Measurements from ENCODE around the gene TKT.

GRCh38 chr3:53187430-53187829 lies 68.4 kb downstream of the TKT start:
- TF ChIP-seq ZBTB33 (IDR thresholded peaks at IDR 0.05; ENCODE audit: extremely low read depth, insufficient replicate concordance, low read length) = no peak
- no peak for TF ChIP-seq POLR2A (IDR thresholded peaks at IDR 0.05; ENCODE audit: borderline replicate concordance, extremely low read depth, insufficient read depth, insufficient read length)
- no peak for TF ChIP-seq SP1 (IDR thresholded peaks at IDR 0.05; ENCODE audit: low read depth)
- TF ChIP-seq POLR2AphosphoS5 (IDR thresholded peaks at IDR 0.05; ENCODE audit: low read depth, low read length) = no peak
- TF ChIP-seq RAD21 (IDR thresholded peaks at IDR 0.05; ENCODE audit: low read depth) = no peak
- TF ChIP-seq CTCF (IDR thresholded peaks at IDR 0.05 in 2 of 3, conservative IDR thresholded peaks at IDR 0.05 in 1 of 3; ENCODE audit: borderline replicate concordance in 1 of 3, insufficient read depth in 1 of 3, low read depth in 2 of 3, low read length in 2 of 3) = no peak
- no peak for TF ChIP-seq MAX (IDR thresholded peaks at IDR 0.05)
- no peak for TF ChIP-seq YY1 (IDR thresholded peaks at IDR 0.05; ENCODE audit: extremely low read depth, insufficient replicate concordance, low read depth, low read length)
- no peak for TF ChIP-seq EZH2phosphoT487 (IDR thresholded peaks at IDR 0.05; ENCODE audit: borderline replicate concordance)
- TF ChIP-seq ATF3 (IDR thresholded peaks at IDR 0.05) = no peak
- TF ChIP-seq ZNF274 (IDR thresholded peaks at IDR 0.05; ENCODE audit: low read depth, low read length) = no peak
- TF ChIP-seq JUND (IDR thresholded peaks at IDR 0.05) = no peak
- TF ChIP-seq ELF1 (IDR thresholded peaks at IDR 0.05; ENCODE audit: borderline replicate concordance, low read depth) = no peak
- TF ChIP-seq EZH2 (IDR thresholded peaks at IDR 0.05) = no peak

Measured in HCT116 (cell line).